K562 (cell line): ENCODE data around the gene CLIP1. TPM values are rescaled to one million over a fixed set of nuclear protein-coding genes. Genes with fewer than 3 reads are reported as not detected.

Experiments used
- C11orf30 ChIP-seq: fragments of 450-650 bp; IDR thresholded peaks from 2 replicates; pipeline ENCODE4 v1.6.1; 2016; ENCODE audit warnings: low read depth, mild to moderate bottlenecking
- COPS2 ChIP-seq: fragments of 450-650 bp; conservative IDR thresholded peaks from 2 replicates; pipeline ENCODE4 v1.6.1; 2016; ENCODE audit warnings: mild to moderate bottlenecking, moderate library complexity
- GTF2A2 ChIP-seq: IDR thresholded peaks from 2 replicates; pipeline ENCODE4 v1.6.1; 2016; ENCODE audit warnings: mild to moderate bottlenecking, missing genetic modification characterization, missing compliant biosample characterization
- IFI16 ChIP-seq: fragments of 250-450 bp; sonication (Bioruptor Pico); IDR thresholded peaks from 2 replicates; pipeline ENCODE4 v2.1.2; 2022; ENCODE audit warnings: mild to moderate bottlenecking, inconsistent platforms
- MCM7 ChIP-seq, 2 experiments: fragments of 450-650 bp; IDR thresholded peaks; 2 replicates each; pipeline ENCODE4 v1.6.1; 2016 to 2018
- POLR2G ChIP-seq: fragments of 200-400 bp; formaldehyde crosslinking; IDR thresholded peaks from 2 replicates; pipeline ENCODE4 v1.6.1; 2017; ENCODE audit warnings: low read depth, mild to moderate bottlenecking, antibody characterized with exemption, low read length, moderate library complexity
- RUNX1 ChIP-seq: sonication (generic); IDR thresholded peaks from 2 replicates; pipeline ENCODE4 v1.6.1; 2016; ENCODE audit warnings: antibody characterized with exemption, low read depth
- SMAD3 ChIP-seq: fragments of 450-650 bp; formaldehyde crosslinking; conservative IDR thresholded peaks from 2 replicates; pipeline ENCODE4 v1.4.0; 2020; ENCODE audit warnings: mild to moderate bottlenecking
- SRSF1 ChIP-seq: fragments of 200-400 bp; formaldehyde crosslinking; IDR thresholded peaks from 2 replicates; pipeline ENCODE4 v1.6.1; 2017; ENCODE audit warnings: mild to moderate bottlenecking, low read depth, low read length, moderate library complexity
- SRSF9 ChIP-seq: fragments of 200-400 bp; formaldehyde crosslinking; IDR thresholded peaks from 2 replicates; pipeline ENCODE4 v1.6.1; 2017; ENCODE audit warnings: low read depth, low read length, borderline replicate concordance
- TGIF2 ChIP-seq: sonication (generic); formaldehyde crosslinking; IDR thresholded peaks from 2 replicates; pipeline ENCODE4 v1.8.1; 2022; ENCODE audit warnings: mild to moderate bottlenecking, missing genetic modification reagents, moderate library complexity
- UBTF ChIP-seq, 2 experiments: IDR thresholded peaks; 2 replicates each; pipeline ENCODE4 v1.6.1; 2012; ENCODE audit warnings: improper control_type of control experiment in 2 of 2, low read depth in 2 of 2, low read length in 2 of 2, borderline replicate concordance in 1 of 2
- USF2 ChIP-seq: sonication (generic); formaldehyde crosslinking; IDR thresholded peaks from 2 replicates; pipeline ENCODE4 v1.5.0; 2020; ENCODE audit warnings: missing genetic modification reagents
- ZBTB1 ChIP-seq: sonication (generic); formaldehyde crosslinking; IDR thresholded peaks from 2 replicates; pipeline ENCODE4 v1.8.1; 2023; ENCODE audit warnings: missing genetic modification reagents, low read depth, mild to moderate bottlenecking, borderline replicate concordance
- ZFP1 ChIP-seq: fragments of 450-650 bp; formaldehyde crosslinking; IDR thresholded peaks from 2 replicates; pipeline ENCODE4 v1.4.0; 2020; ENCODE audit warnings: mild to moderate bottlenecking, mixed read lengths
- ZMIZ1 ChIP-seq, 2 experiments: fragments of 150-350 bp in 1 of 2; IDR thresholded peaks; 2 replicates each; pipeline ENCODE4 v1.6.1; 2012 to 2016; ENCODE audit warnings: low read depth in 2 of 2, low read length in 2 of 2, mild to moderate bottlenecking in 1 of 2, moderate library complexity in 1 of 2
- ZNF143 ChIP-seq: sonication (generic); formaldehyde crosslinking; IDR thresholded peaks from 2 replicates; pipeline ENCODE4 v1.9.0; 2022; ENCODE audit warnings: mild to moderate bottlenecking, missing genetic modification reagents
- ZNF551 ChIP-seq: fragments of 250-450 bp; sonication (Bioruptor Pico); IDR thresholded peaks from 2 replicates; pipeline ENCODE4 v1.5.0; 2021; ENCODE audit warnings: mild to moderate bottlenecking, moderate library complexity
- polyA plus RNA-seq, 8 experiments: library from polyadenylated mRNA; depleted of rRNA in 4 of 8; stranded (reverse) in 5 of 8; unstranded in 3 of 8; fragments of >200 nt; fragmentation: Nextera tagmentation in 2 of 8; fragmentation: Illumina TruSeq in 1 of 8; extraction: Ambion mirVana in 2 of 8; extraction: Trizol in 1 of 8; gene quantifications; 2 replicates each; pipeline versions ENCODE4 v1.2.1 to v1.2.3, GENCODE V29; 2011 to 2014; ENCODE audit warnings: inconsistent platforms in 1 of 8, missing spikeins in 1 of 8
- total RNA-seq, 7 experiments: library from RNA; depleted of rRNA in 6 of 7; stranded (reverse); fragments of >200 nt in 6 of 7; fragmentation: Illumina TruSeq in 2 of 7; extraction: Trizol in 2 of 7; gene quantifications; 2 replicates each; pipeline versions ENCODE4 v1.2.1 to v1.2.3, GENCODE V29; 2011 to 2021; ENCODE audit warnings: low replicate concordance in 1 of 7
- TF ChIP-seq, protein P1 (sequence below): fragments of 250-450 bp; sonication (Bioruptor Pico); IDR thresholded peaks from 2 replicates; pipeline ENCODE4 v1.5.1; 2021; ENCODE audit warnings: mild to moderate bottlenecking
- TF ChIP-seq, protein P2 (sequence below): fragments of 450-650 bp; formaldehyde crosslinking; IDR thresholded peaks from 2 replicates; pipeline ENCODE4 v1.4.0; 2020; ENCODE audit warnings: mild to moderate bottlenecking

CLIP1 gene
- total and polyA plus RNA-seq, 9 of the 15 experiments (the other 6 are each of a cell fraction or from before 2014, with no cell fraction given): 5.8 to 33.9 (median 27.6) TPM

GRCh38 chr12:122406701-122407164 is 15.7 kb downstream of the CLIP1 start (continued):
- TF ChIP-seq, protein P1, sequence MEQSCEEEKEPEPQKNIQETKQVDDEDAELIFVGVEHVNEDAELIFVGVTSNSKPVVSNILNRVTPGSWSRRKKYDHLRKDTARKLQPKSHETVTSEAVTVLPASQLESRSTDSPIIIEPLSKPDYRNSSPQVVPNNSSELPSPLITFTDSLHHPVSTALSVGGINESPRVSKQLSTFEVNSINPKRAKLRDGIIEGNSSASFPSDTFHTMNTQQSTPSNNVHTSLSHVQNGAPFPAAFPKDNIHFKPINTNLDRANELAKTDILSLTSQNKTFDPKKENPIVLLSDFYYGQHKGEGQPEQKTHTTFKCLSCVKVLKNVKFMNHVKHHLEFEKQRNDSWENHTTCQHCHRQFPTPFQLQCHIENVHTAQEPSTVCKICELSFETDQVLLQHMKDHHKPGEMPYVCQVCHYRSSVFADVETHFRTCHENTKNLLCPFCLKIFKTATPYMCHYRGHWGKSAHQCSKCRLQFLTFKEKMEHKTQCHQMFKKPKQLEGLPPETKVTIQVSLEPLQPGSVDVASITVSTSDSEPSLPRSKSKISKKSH (CRISPR knock-in tag): no peak
- TF ChIP-seq COPS2 (no peak), ZFP1 (no peak), SRSF1 (no peak), ZNF551 (CRISPR knock-in tag) (no peak), SRSF9 (no peak), SMAD3 (CRISPR knock-in tag) (peak; percentile 42; the same call in 1 of the 2 replicates), IFI16 (CRISPR knock-in tag) (no peak), ZNF143 (CRISPR knock-in tag) (no peak), GTF2A2 (no peak), C11orf30 (no peak), ZMIZ1 (IDR thresholded peaks at IDR 0.05; ENCODE audit: low read depth in 2 of 2, low read length in 2 of 2) (no peak), UBTF (IDR thresholded peaks at IDR 0.05; ENCODE audit: borderline replicate concordance in 1 of 2, low read depth in 2 of 2, low read length in 2 of 2) (no peak), USF2 (CRISPR knock-in tag) (no peak), ZBTB1 (CRISPR knock-in tag) (no peak), MCM7 (IDR thresholded peaks at IDR 0.05) (no peak), TGIF2 (no peak), RUNX1 (no peak), POLR2G (no peak)
- TF ChIP-seq, protein P2, sequence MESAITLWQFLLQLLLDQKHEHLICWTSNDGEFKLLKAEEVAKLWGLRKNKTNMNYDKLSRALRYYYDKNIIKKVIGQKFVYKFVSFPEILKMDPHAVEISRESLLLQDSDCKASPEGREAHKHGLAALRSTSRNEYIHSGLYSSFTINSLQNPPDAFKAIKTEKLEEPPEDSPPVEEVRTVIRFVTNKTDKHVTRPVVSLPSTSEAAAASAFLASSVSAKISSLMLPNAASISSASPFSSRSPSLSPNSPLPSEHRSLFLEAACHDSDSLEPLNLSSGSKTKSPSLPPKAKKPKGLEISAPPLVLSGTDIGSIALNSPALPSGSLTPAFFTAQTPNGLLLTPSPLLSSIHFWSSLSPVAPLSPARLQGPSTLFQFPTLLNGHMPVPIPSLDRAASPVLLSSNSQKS (CRISPR knock-in tag): no peak
